ENCODE results near the gene GPC6.

DNA sequence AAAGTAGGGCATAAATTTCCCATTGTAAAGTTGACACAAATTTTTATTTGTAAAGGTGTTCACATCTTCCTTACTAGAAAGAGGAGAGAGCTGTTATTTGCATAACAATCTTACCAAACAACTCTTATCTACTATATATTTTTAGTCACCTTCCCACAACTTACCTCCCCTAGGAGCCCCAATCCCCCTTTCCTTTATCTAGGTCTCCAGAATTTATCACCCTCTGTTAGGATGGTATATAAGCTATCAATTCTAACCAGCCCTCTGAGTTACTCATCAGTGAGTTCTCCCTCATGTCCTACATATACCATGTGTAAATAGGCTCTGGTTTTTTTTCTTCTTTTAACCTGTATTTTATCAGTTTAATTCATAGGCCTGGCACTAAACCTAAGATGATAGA lies 1190.7 kb downstream of the GPC6 start:
- TF ChIP-seq, protein P1, sequence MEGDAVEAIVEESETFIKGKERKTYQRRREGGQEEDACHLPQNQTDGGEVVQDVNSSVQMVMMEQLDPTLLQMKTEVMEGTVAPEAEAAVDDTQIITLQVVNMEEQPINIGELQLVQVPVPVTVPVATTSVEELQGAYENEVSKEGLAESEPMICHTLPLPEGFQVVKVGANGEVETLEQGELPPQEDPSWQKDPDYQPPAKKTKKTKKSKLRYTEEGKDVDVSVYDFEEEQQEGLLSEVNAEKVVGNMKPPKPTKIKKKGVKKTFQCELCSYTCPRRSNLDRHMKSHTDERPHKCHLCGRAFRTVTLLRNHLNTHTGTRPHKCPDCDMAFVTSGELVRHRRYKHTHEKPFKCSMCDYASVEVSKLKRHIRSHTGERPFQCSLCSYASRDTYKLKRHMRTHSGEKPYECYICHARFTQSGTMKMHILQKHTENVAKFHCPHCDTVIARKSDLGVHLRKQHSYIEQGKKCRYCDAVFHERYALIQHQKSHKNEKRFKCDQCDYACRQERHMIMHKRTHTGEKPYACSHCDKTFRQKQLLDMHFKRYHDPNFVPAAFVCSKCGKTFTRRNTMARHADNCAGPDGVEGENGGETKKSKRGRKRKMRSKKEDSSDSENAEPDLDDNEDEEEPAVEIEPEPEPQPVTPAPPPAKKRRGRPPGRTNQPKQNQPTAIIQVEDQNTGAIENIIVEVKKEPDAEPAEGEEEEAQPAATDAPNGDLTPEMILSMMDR (IDR thresholded peaks at IDR 0.05) = no peak
- no peak for TF ChIP-seq POLR2A (IDR thresholded peaks at IDR 0.05)
